HG02798 (cell line): Measurements from ENCODE around the gene ACTN4.
"Not testable (repeated sequence)": the region's sequence is repeated elsewhere in the genome, so short reads cannot be mapped to it uniquely, and the experiment has no call there.

ENCODE experiments used
- ATAC-seq: cut with Tn5 transposase; IDR thresholded peaks from one replicate; pipeline ENCODE4 v1.9.1; 2021; ENCODE audit warnings: mild to moderate bottlenecking; ENCODE audit not compliant: unreplicated experiment, poor library complexity

The ACTN4 gene

DNA sequence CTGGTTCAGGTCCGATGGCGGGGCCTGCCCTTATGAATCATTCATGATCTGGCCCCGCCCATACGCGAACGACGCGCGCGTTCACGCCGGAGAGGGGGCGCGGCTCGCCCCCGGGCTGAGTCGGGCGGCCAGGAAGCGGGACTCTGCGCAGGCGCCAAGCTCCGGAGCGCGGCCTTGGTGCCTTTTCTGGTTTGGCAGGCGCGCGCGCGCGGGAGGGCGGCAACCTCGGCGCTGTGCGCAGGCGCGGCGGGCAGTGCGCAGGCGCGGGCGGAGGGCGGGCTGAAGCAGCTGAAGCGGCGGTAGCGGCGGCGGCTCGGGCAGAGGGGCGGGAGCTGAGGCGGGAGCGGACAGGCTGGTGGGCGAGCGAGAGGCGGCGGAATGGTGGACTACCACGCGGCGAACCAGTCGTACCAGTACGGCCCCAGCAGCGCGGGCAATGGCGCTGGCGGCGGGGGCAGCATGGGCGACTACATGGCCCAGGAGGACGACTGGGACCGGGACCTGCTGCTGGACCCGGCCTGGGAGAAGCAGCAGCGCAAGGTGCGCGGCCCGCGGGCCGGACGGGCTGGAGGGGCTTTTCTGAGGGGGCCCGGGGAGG is at the start of gene ACTN4:
ACTN4 (plus strand) TSS at position 282 of the 598 bp plus-strand sequence; CDS start at position 379, 97 bp downstream.
- peak; percentile 97 for ATAC-seq

DNA sequence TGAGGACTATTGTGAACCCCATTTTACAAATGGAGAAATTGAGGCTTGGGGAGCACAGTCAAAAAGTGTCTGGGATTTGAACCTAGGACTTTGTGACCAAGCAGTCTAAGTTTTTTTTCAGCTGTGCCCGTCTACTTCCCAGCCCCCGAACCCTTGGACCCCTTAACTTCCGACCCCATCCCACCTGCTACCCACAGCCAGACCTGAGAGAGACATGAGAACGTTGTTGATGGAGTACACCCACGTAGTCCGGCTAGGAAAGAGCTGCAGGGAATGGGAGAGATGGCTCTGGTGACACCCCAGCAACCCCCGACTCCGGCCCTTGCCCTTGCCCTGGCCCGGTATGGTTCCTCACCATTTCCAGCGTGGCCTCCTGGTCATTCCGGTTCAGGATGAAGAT is 47.7 kb upstream of the ACTN4 start:
- ATAC-seq = no peak

DNA sequence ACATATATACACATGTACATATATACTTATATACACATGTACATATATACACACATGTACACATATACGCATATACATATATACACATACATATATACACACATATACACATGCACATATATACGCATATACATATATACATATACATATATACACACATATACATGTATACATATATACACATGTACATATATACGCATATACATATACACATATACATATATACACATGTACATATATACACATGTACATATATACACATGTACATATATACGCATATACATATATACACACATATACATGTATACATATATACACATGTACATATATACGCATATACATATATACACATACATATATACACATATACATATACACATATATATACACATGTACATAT is 44.6 kb upstream of the ACTN4 start:
- not testable (repeated sequence) for ATAC-seq

DNA sequence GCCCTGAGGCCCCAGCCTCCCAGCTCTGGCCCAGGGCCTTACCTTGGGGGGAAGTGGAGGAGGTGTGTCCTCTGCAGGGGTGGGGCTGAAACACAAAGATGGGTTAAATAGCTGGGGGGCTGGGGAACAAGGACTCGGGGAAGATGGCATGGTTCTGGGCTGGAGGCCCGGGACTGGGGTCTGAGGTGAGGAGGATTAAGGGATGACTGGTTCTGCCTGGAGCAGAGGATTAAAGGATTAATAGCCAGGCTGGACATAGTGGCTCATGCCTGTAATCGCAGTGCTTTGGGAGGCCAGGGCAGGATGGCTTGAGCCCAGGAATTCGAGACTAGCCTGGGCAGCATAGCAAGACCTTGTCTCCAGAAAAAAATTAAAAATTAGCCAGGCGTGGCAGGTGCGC is 41.3 kb upstream of the ACTN4 start:
- no peak for ATAC-seq

DNA sequence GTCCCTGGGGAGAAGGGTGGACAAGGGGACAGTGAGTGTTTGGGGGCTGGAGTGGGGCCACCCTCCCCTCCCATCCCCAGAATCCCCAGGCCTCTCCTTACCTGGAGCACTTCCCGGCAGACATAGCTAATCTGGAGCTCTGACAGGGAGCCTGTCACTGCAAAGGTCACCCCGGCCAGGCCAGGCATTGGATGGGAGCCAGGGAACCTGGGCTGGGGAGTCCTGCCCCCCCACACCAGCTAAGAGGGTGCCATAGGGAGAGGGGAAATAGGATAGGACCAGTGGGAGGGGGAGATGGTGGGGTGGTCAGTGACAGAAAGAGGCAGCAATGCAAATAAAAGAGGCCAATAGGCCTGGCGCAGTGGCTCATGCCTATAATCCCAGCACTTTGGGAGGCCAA is 33.2 kb upstream of the ACTN4 start:
- ATAC-seq = no peak

DNA sequence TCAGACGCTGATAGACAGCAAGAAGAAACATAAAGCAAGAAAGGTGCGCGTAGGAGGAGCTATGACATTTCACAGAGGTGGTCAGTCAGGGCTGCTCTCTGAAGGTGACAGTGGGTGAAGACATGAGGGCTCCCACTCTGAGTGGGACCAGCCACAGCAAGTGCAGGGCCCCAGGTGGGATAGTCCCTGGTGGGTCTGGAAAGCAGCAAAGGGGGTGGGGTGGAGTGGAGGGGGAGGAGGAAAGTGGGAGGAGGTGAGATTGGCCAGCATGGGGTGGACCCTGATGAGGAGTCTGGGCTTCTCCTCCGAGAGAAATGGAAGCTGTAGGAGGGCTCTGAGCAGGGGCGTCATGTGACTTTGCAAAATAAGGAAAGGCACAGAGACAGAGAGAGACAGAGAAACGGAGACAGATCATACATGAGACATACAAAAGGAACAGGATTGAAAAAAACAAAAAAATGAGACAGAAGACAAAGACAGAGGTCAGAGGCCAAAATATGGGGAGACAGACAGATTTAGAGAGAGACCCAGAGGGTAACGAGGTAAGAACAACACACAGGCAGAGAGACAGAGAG is 32.4 kb upstream of the ACTN4 start:
- no peak for ATAC-seq

DNA sequence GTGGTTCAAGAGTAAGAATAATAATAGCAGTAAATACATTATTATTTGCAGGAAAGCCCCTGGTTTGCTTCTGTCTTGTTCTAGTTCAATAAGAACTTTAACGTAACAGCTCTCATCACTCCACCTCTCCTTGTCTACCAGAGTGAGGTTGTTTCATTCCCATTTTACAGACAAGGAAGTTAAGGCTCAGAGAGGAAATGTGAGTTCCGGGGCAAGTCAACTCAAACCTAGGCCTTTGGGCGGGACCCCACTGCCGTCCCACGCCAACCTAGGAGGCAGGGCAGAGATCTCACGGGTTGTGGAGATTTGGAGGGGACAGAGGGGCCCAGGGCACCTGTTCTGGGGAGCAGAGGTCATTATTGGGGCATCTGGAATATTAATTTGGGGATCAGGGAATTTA is 31.2 kb upstream of the ACTN4 start:
- no peak for ATAC-seq

DNA sequence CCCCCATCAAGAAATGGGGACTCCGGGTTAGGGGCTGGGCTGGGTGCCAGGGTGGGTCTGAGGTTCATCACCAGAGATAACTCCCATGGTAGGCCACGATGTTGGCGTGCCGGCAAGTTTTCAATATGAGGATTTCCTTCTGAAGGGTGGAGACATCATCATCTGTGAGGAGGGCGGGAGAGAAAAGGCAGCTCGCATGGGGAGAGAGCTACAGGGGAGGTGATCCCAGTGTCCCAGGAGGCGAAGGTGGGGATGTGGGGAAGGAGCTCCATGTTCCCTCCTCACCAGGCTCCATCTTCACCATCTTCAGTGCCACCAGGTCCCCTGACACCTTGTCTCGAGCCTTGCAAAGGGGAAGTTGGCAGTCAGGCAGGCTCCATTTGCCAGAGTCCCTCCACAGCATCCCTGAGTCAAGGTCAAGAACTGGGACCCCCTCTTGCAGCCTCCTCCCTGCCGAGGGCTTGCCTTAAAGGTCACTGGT is 30.1 kb upstream of the ACTN4 start:
- no peak for ATAC-seq

DNA sequence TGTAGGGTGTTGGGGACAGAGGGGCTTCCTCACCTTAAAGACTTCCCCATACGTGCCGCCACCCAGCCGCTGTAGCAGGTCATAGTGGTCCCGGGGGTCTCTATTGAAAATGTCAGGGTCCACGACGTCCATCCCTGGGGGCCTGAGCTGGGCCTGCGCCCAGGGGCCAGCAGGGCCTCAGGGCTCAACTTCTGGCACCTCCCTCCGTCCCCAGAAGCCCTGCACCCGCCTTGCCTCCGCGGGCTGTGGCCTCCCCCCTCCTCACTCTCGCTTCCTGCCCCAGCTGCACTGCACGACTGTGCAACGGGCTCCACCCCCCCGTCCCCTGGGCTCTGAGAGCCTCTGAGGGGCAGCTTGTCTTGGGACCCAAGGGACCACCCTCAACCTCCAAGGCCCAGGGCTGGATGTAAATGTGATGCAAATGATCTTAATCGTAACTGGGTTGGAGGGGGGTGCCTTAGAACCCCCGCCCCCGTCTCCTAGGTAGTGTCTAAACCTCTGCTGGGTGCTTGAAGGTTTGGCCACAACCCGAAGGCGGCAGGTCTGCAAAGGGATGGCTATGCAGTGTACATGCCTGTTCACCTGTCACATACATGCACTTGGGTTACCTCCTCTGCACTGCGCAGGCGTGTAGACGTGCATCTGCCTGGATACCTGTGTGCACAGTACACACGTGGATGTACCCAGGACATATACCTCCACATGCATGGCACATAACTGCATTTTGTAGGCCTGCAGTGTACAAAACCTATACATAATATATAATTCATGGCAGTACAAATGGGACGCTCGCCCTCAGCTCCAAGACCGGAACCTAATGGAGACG is 29.5 kb upstream of the ACTN4 start, which contains the start of gene MAP4K1:
MAP4K1 (minus strand) TSS at position 190 of the 826 bp plus-strand sequence; CDS start at position 132, 58 bp downstream.
- ATAC-seq = peak; percentile 53

DNA sequence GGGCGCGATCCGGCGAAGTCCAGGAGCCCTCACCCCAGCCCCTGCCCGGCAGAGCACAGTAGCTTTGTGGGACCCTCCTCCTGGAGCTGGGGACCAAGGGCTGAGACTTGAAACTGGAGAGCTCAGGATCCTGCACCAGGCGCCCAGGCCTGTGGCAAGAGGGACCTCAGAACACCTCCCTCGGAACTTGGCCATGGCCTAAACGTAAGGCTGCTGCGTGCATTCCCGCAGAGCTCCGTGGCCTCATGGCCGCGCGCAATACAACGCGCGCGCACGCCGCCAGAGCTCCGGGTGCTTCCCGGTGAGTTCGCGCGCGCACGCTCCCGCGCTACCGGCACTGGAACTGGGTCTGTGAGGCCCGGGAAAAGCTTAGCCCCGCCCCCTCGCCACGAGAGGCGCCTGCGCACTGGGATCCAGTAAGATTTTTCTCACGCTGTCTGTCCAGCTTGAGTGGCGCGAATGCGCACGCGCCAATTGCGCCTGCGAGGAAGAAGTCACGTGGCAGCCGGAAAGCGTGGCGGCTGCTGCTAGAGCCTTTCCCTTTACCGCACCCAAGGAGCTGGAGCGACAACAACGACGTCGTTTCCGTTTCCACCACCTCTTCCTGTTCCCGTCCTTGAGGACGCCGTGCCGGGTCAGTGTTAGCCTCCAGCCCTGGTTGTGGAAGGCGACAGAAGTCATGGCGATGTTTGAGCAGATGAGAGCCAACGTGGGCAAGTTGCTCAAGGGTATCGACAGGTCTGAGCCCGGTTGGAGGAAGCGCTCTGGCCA is 28.7 kb upstream of the ACTN4 start, which contains the start of gene EIF3K:
EIF3K (plus strand) TSS at position 599 of the 771 bp plus-strand sequence; CDS start at position 680, 81 bp downstream.
- ATAC-seq = peak; percentile 85

DNA sequence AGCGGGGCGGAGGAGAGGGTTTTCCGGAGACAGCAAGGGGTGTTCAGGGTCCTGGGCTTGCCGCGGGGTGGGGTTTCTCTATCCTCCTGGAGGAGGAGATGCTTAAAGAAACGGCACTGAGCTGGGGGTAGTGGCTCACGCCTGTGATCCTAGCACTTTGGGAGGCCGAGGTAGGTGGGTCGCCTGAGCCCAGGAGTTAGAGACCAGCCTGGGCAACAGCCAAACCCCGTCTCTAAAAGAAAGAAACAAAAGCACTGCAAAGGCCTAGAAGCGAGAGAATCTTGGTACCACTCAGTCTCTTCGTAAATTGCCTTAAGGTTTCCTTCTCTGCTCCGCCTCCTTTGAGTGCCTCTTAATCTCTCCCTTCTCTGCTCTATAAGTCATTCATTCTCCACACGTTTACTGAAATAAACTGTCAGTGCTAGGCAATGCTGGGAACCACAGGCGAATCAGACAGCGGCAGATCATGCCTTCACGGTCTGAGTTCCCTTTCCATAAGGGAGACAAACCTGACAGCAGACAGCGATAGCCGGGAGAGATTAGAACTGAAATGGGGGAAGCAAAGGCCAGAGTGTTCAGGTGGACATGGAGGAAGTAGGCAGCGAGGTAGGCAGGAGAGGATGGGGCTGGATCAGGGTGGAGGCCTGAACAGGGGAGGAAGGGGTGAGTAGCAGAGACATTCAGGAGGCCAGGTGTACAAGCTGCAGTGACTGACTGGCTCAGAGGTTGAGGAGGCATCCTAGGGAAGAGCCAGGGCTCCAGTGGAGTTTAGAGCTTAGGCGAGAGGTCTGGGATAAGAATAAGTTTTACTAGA is 27.9 kb upstream of the ACTN4 start:
- ATAC-seq = no peak

DNA sequence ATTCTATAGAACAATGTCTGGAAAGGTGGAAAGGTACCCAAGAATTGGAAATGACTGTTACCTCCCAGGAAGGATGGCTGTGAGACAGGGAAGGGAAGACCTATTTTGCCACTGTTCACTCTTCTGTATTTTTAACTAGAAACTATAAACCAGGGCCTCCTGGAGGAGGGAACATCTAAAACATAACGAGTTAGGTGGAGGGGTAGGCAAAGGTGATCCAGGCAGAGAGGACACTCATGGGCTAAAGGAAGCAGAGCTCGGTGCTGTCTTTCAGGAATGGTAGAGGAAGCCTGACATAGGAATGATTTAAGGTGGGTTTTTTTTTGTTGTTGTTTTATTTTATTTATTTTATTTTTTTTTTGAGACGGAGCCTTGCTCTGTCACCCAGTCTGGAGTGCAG is 22.6 kb upstream of the ACTN4 start:
- no peak for ATAC-seq

DNA sequence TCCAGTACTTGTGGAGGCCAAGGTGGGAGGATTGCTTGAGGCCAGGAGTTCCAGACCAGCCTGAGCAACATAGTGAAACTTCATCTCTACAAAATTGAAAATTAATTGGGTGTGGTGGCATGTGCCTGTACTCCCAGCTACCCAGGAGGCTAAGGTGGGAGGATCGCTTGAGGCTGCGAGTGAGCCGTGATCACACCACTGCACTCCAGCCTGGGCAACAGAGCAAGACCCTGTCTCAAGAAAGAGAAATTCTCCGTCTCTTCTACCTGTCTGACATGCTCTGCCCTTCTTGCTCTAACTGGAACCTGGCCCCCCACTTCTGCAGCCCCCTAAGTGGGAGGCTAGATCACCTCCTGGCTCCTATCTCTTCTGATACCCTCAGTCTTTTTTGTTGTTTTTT is 21.0 kb upstream of the ACTN4 start:
- ATAC-seq = no peak

DNA sequence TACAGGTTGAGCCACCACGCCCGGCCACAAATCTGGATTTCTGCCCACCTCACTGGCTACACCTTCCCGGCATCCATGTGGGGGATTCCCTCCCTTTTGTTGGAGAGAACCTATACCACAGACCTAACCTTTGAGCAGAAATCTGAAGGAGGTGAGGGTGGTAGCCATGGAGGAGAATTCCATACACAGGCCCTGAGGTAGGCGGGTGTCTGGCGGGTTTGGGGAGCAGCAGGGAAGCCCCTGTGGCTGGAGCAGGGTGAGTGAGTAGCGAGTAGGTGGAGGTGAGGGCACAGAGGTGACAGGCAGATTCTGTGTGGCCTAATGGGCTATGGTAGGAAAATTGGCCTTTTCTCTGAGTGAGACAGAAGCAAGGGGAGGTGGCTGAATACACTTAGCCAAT is 17.9 kb upstream of the ACTN4 start:
- no peak for ATAC-seq

DNA sequence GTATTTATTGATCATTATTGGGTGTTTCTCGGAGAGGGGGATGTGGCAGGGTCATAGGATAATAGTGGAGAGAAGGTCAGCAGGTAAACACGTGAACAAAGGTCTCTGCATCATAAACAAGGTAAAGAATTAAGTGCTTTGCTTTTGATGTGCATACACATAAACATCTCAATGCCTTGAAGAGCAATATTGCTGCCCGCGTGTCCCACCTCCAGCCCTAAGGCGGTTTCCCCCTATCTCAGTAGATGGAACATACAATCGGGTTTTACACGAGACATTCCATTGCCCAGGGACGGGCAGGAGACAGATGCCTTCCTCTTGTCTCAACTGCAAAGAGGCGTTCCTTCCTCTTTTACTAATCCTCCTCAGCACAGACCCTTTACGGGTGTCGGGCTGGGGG is 16.1 kb upstream of the ACTN4 start:
- not testable (repeated sequence) for ATAC-seq

DNA sequence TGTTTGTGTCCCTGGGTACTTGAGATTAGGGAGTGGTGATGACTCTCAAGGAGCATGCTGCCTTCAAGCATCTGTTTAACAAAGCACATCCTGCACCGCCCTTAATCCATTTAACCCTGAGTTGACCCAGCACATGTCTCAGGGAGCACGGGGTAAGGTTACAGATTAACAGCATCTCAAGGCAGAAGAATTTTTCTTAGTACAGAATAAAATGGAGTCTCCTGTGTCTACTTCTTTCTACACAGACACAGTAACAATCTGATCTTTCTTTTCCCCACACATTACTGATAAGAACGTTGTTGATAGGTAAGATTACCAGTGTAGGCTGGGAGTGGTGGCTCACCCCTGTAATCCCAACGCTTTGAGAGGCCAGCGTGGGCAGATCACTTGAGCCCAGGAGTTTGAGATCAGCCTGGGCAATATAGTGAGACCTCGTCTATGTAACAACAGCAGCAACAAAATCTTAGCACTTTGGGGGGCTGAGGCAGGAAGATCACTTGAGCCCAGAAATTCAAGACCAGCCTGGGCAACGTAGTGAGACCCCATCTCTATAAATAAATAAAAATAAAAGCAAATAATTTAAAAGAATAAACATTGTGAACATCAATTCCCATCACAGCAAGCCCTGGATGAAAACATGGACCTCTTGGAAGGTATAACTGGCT is 15.5 kb upstream of the ACTN4 start:
- not testable (repeated sequence) for ATAC-seq

DNA sequence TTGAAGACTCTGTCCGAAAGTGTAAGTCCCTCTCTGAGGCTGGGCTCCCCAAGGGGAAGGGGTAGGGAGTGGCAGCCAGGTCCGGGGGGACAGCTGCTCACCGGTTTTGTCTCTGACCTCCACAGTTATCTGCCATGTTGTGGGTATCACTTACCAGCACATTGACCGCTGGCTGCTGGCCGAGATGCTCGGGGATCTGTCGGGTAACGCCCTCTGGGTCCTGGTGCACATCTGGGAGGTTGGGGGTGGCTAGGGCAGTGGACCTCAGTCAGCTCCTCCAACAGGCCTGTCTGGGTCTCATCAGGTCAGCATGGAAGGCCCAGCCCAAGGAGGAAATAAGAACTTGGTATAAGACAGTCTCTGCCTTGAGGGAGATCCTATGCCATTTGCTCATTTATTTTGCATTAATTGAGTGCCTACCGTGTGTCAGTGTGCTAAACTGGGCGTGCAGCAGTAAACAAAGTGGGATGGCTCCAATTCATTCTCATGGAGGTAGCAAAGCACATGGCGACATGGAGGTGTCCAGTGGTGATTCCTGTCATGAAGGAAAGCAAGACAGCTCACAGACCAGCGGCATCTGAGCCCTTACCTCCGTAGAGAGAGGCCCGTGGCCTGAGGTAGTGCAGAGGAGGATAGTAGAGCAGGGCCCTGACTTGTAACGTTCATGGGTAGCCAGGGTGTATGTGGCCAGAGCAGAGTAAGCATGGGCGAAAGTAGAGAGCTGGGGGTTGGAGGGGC is 14.8 kb upstream of the ACTN4 start:
- ATAC-seq = no peak

DNA sequence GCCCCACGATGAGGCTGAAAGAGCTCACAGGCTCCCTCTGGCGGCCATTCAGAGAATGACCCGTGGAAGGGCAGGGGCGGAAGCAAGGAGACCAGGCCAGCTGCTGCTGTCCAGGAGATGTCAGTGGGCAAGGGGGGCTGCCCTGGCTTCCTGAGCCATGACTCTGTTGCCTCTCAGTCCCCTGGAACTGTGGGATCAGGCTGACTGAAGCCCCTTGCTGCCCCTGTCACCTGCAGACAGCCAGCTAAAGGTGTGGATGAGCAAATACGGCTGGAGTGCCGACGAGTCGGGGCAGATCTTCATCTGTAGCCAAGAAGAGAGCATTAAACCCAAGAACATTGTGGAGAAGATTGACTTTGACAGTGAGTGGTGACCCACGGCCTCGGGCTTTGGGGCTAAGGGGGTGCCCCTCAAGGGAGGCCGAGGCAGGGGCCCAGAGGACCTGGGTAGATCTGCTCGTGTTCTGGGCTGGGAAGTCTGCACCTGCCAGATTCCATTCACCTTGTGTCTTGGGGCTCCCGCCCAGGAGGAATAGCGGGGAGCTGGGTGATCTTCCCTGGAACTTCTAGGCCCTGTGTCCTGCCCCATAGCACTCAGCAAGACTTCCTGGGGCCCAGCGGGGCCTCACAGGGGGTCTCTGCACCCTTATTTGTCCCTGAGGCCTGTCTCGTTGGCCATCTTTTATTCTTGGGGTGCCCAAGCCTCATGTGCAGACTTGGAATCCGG is 12.5 kb upstream of the ACTN4 start:
- no peak for ATAC-seq
